Neuronal stem cell (in vitro differentiated cells): Measurements from ENCODE around the gene VPS51.

Experiments
- DNase-seq: peaks from one replicate; pipeline ENCODE4 v3.0.0-alpha.2; 2013; ENCODE audit warnings: low spot score
- H2AFZ ChIP-seq: one replicate; pipeline ENCODE4 v1.6.1; 2013; ENCODE audit warnings: mild to moderate bottlenecking, low read length, inconsistent platforms
- H2AK5ac ChIP-seq: 2 replicates; pipeline ENCODE4 v1.6.1; 2013; ENCODE audit warnings: low read depth, mild to moderate bottlenecking, inconsistent platforms, low read length, moderate library complexity, mixed read lengths
- H2BK120ac ChIP-seq: 2 replicates; pipeline ENCODE4 v1.6.1; 2013; ENCODE audit warnings: low read depth, mild to moderate bottlenecking, inconsistent platforms, low read length, moderate library complexity, mixed read lengths
- H2BK12ac ChIP-seq: one replicate; pipeline ENCODE4 v1.6.1; 2013; ENCODE audit warnings: low read length, inconsistent platforms
- H2BK15ac ChIP-seq: 2 replicates; pipeline ENCODE4 v1.6.1; 2013; ENCODE audit warnings: mild to moderate bottlenecking, low read length, inconsistent platforms, mixed read lengths
- H2BK5ac ChIP-seq: one replicate; pipeline ENCODE4 v1.6.1; 2013; ENCODE audit warnings: inconsistent platforms, mild to moderate bottlenecking, low read length, moderate library complexity
- H3K14ac ChIP-seq: one replicate; pipeline ENCODE4 v1.6.1; 2013; ENCODE audit warnings: low read length, inconsistent platforms
- H3K18ac ChIP-seq: 2 replicates; pipeline ENCODE4 v1.6.1; 2013; ENCODE audit warnings: low read length, inconsistent platforms
- H3K23ac ChIP-seq: 2 replicates; pipeline ENCODE4 v1.6.1; 2013; ENCODE audit warnings: low read depth, mild to moderate bottlenecking, mixed read lengths, low read length, inconsistent platforms; ENCODE audit not compliant: poor library complexity
- H3K27ac ChIP-seq: replicated peaks from 3 replicates; pipeline ENCODE4 v1.5.1; 2013; ENCODE audit warnings: low read length, inconsistent platforms
- H3K27me3 ChIP-seq, 3 experiments: 2 replicates each; pipeline ENCODE4 v1.6.1; 2013; ENCODE audit warnings: low read length in 3 of 3, mild to moderate bottlenecking in 2 of 3, inconsistent platforms in 1 of 3, low read depth in 1 of 3, mixed read lengths in 1 of 3, moderate library complexity in 1 of 3; ENCODE audit not compliant: control insufficient read depth in 3 of 3, insufficient read depth in 3 of 3
- H3K36me3 ChIP-seq, 2 donors: replicated peaks in 1 of 2; 2 replicates each; pipeline ENCODE4 v1.6.1; 2013; ENCODE audit warnings: low read length in 2 of 2; ENCODE audit not compliant: control insufficient read depth in 2 of 2, insufficient read depth in 2 of 2
- H3K4ac ChIP-seq: 2 replicates; pipeline ENCODE4 v1.6.1; 2013; ENCODE audit warnings: inconsistent platforms, mild to moderate bottlenecking, low read length, moderate library complexity
- H3K4me1 ChIP-seq, 2 donors: 1 replicate in 1 of 2; 2 replicates in 1 of 2; pipeline ENCODE4 v1.6.1; 2013; ENCODE audit warnings: low read length in 2 of 2, low read depth in 1 of 2; ENCODE audit not compliant: control insufficient read depth in 2 of 2, insufficient read depth in 1 of 2
- H3K4me2 ChIP-seq: one replicate; pipeline ENCODE4 v1.6.1; 2013; ENCODE audit warnings: mild to moderate bottlenecking, low read length, inconsistent platforms; ENCODE audit not compliant: insufficient read depth, poor library complexity, severe bottlenecking
- H3K4me3 ChIP-seq, 2 donors: 2 replicates each; pipeline ENCODE4 v1.5.1; 2013; ENCODE audit warnings: low read length in 2 of 2, mild to moderate bottlenecking in 2 of 2, inconsistent platforms in 1 of 2, moderate library complexity in 1 of 2
- H3K79me1 ChIP-seq: one replicate; pipeline ENCODE4 v1.6.1; 2013; ENCODE audit warnings: low read depth, mild to moderate bottlenecking, inconsistent platforms, low read length, moderate library complexity
- H3K9ac ChIP-seq: one replicate; pipeline ENCODE4 v1.6.1; 2013; ENCODE audit warnings: mild to moderate bottlenecking, low read depth, low read length, inconsistent platforms; ENCODE audit not compliant: poor library complexity
- H3K9me3 ChIP-seq, 2 donors: replicated peaks in 1 of 2; 2 replicates each; pipeline versions ENCODE3 to v1.6.1; 2013; ENCODE audit warnings: low read length in 2 of 2, mild to moderate bottlenecking in 2 of 2, inconsistent platforms in 1 of 2, low read depth in 1 of 2, mixed read lengths in 1 of 2, moderate library complexity in 1 of 2; ENCODE audit not compliant: control insufficient read depth in 2 of 2, insufficient read depth in 1 of 2
- H4K8ac ChIP-seq: one replicate; pipeline ENCODE4 v1.6.1; 2013; ENCODE audit warnings: low read depth, mild to moderate bottlenecking, inconsistent platforms, low read length, moderate library complexity
- H4K91ac ChIP-seq: one replicate; pipeline ENCODE4 v1.6.1; 2013; ENCODE audit warnings: low read length, low read depth, mild to moderate bottlenecking, inconsistent platforms; ENCODE audit not compliant: poor library complexity
- WGBS, 2 donors: extraction: QIAGEN DNeasy Blood & Tissue Kit; methylation state at CpG; one replicate each; pipeline ENCODE4 v1.1.7; 2013; ENCODE audit warnings: missing lambda C conversion rate in 2 of 2, mixed read lengths in 1 of 2; ENCODE audit not compliant: insufficient read length in 2 of 2, insufficient replicate concordance in 1 of 2; ENCODE audit errors: extremely low coverage in 2 of 2; 5-methylcytosine and 5-hydroxymethylcytosine counted together

VPS51 gene

DNA sequence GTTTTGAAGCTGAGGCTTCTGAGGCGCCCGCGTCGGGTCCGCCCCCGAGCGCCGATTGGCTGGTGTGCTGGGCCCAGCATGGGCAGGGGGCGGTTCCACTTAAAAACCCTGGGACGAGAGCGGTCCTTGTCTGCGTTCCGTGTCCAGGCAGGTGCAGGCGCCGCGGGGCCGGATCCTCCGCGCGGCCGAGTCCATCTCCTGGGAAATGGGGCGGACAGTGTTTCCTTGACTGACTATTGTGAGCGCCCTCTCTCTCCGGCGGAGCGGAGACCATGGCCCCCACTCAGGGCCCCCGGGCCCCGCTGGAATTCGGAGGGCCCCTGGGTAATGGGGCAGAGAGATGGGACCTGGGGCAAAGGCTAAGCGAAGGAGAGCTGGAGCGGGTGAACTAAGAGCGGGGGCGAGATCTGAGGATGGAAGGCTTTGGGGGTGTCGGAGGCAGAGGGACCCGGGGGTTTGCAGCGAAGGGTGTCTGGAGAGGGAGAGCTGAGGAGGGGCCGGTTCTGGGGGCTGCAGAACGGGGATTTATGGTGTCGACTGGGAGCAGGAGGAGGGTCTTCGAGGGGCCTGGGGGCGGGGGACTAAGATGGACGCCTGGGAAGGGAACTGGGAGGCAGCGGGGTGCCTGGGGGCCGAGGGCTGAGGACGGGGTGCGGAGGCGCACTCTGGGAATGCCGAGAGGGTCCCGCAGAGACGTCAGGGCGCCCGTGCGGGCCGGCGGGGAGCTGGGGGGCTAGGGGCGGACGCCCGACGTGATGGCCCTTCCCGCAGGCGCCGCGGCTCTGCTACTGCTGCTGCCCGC lies 15.9 kb downstream of the VPS51 start, which contains the start of gene TM7SF2:
Gene TM7SF2, plus strand, starts transcription at position 129 of the 802 bp plus-strand sequence. Its CDS starts 144 bp downstream, at position 273.
- no peaks in the 10 kb centered on the region for H3K9me3 ChIP-seq
- peak within 1 kb of the TSS; percentile 98 for H3K23ac ChIP-seq
- H3K4me3 ChIP-seq = peak within 1 kb of the TSS; percentile 97
- H2BK5ac ChIP-seq = peak within 1 kb of the TSS; percentile 79
- H4K91ac ChIP-seq = no peak within 1 kb of the TSS
- H4K8ac ChIP-seq = no peak within 1 kb of the TSS
- peak within 1 kb of the TSS; percentile 94 for H3K4me2 ChIP-seq
- peak within 1 kb of the TSS; percentile 96 for H3K18ac ChIP-seq
- peak within 1 kb of the TSS; percentile 79 for H3K4ac ChIP-seq
- H3K27ac ChIP-seq = peak within 1 kb of the TSS; percentile 77
- peak within 1 kb of the TSS; percentile 86 for H2BK15ac ChIP-seq
- peak within 1 kb of the TSS; percentile 94 for H3K9ac ChIP-seq
- H3K79me1 ChIP-seq = peaks cover 17% of the 10 kb centered on the region
- peak within 1 kb of the TSS; percentile 89 for H2AK5ac ChIP-seq
- H3K14ac ChIP-seq = peak within 1 kb of the TSS; percentile 87
- peak within 1 kb of the TSS; percentile 89 for H2AFZ ChIP-seq
- H3K27me3 ChIP-seq = no peaks in the 10 kb centered on the region
- no CpG with 5 or more reads among the region's 64 CpGs for WGBS, 2 donors
- DNase-seq = peak; percentile 93
- peak within 1 kb of the TSS; percentile 39 for H2BK120ac ChIP-seq
- peaks cover 10 to 21% of the 10 kb centered on the region in 2 donors for H3K4me1 ChIP-seq
- peaks cover 14 to 51% of the 10 kb centered on the region in 2 donors for H3K36me3 ChIP-seq
- peak within 1 kb of the TSS; percentile 33 for H2BK12ac ChIP-seq

DNA sequence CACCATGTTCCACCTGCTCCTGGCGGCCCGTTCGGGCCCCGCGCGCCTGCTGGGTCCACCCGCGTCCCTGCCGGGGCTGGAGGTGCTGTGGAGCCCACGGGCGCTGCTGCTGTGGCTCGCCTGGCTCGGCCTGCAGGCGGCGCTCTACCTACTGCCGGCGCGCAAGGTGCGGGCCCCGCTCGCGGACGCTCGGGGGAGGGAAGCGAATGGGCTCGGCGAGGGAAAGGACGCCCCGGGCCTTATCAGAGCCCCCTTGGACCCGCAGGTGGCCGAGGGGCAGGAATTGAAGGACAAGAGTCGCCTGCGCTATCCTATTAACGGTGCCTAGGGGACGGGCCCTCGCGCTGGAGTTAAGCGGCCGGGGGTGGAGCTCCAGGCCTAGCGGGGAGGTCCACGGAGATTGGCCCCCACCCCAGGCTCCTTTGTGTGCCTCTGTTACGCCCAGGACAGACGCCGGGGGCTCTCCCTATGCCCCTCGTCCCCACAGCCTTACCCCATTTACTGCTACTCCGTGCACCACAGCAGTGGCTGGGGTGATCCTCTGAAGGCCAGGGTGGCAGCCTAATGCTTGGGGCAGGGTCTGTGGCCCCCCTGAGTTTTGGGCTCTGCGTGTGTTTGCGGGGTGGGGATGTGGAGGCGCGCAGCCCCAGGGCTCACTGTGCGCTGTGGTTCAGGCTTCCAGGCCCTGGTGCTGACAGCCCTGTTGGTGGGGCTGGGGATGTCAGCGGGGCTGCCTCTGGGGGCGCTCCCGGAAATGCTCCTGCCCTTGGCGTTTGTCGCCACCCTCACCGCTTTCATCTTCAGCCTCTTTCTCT lies 16.7 kb downstream of the VPS51 start:
- DNase-seq = no peak
- Histone ChIP-seq H3K27ac (peak overlapping the region; percentile 77), H3K36me3 (peaks cover 14 to 46% of the 10 kb centered on the region in 2 donors), H3K9me3 (no peaks in the 10 kb centered on the region), H3K23ac (peak overlapping the region; percentile 98), H3K4me3 (peak overlapping the region; percentile 97), H3K27me3 (no peaks in the 10 kb centered on the region), H2BK15ac (peak overlapping the region; percentile 86), H3K4me1 (peaks cover 10 to 21% of the 10 kb centered on the region in 2 donors), H2AFZ (peak overlapping the region; percentile 89), H3K4me2 (peak overlapping the region; percentile 94), H3K4ac (peak overlapping the region; percentile 79), H3K9ac (peak overlapping the region; percentile 94), H3K18ac (peak overlapping the region; percentile 96), H2BK12ac (no peak overlapping the region), H4K8ac (no peak overlapping the region), H3K14ac (peak overlapping the region; percentile 87), H2AK5ac (peak overlapping the region; percentile 89), H2BK120ac (peak overlapping the region; percentile 39), H3K79me1 (peaks cover 15% of the 10 kb centered on the region), H4K91ac (no peak overlapping the region), H2BK5ac (peak overlapping the region; percentile 79)
- WGBS, 2 donors = no CpG with 5 or more reads among the region's 57 CpGs

DNA sequence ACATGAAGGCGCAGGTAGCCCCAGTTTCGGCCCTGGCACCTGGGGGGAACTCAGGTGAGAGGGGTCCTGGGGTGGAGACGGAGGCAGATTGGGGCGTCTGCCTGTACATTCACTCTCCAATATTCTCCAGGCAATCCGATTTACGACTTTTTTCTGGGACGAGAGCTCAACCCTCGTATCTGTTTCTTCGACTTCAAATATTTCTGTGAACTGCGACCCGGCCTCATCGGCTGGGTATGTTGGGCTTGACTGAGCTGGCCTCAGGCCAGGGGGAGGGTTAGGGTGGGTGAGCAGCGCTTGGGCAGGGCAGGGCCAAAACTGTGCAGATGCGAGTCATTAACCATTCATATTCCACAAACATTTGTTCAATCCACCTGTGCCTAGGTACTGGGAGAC lies 17.3 kb downstream of the VPS51 start:
- H2AK5ac ChIP-seq = peak overlapping the region; percentile 89
- H2BK5ac ChIP-seq = peak overlapping the region; percentile 79
- H3K9me3 ChIP-seq = no peaks in the 10 kb centered on the region
- no CpG with 5 or more reads among the region's 14 CpGs for WGBS, 2 donors
- H3K14ac ChIP-seq = no peak overlapping the region
- H3K4me1 ChIP-seq = peaks cover 10 to 21% of the 10 kb centered on the region in 2 donors
- no peaks in the 10 kb centered on the region for H3K27me3 ChIP-seq
- peak overlapping the region; percentile 97 for H3K4me3 ChIP-seq
- H3K23ac ChIP-seq = no peak overlapping the region
- H3K79me1 ChIP-seq = peaks cover 15% of the 10 kb centered on the region
- no peak overlapping the region for H4K8ac ChIP-seq
- H2AFZ ChIP-seq = no peak overlapping the region
- no peak overlapping the region for H2BK15ac ChIP-seq
- peak overlapping the region; percentile 94 for H3K9ac ChIP-seq
- H4K91ac ChIP-seq = no peak overlapping the region
- H3K4ac ChIP-seq = no peak overlapping the region
- H2BK120ac ChIP-seq = no peak overlapping the region
- DNase-seq = no peak
- peaks cover 14 to 47% of the 10 kb centered on the region in 2 donors for H3K36me3 ChIP-seq
- no peak overlapping the region for H3K18ac ChIP-seq
- peak overlapping the region; percentile 94 for H3K4me2 ChIP-seq
- no peak overlapping the region for H3K27ac ChIP-seq
- no peak overlapping the region for H2BK12ac ChIP-seq

GRCh38 chr11:65113839-65114238 lies 17.8 kb downstream of the VPS51 start:
- Histone ChIP-seq H3K4me2 (no peak overlapping the region), H3K18ac (no peak overlapping the region), H3K27me3 (no peaks in the 10 kb centered on the region), H3K9ac (no peak overlapping the region), H4K8ac (no peak overlapping the region), H3K4me3 (no peak overlapping the region), H3K27ac (no peak overlapping the region), H2BK12ac (no peak overlapping the region), H2BK15ac (no peak overlapping the region), H2BK120ac (no peak overlapping the region), H3K79me1 (peaks cover 15% of the 10 kb centered on the region), H2AK5ac (no peak overlapping the region), H4K91ac (no peak overlapping the region), H3K9me3 (no peaks in the 10 kb centered on the region), H3K36me3 (peaks cover 16 to 49% of the 10 kb centered on the region in 2 donors), H3K14ac (no peak overlapping the region), H3K4ac (no peak overlapping the region), H3K23ac (no peak overlapping the region), H2AFZ (no peak overlapping the region), H3K4me1 (peaks cover 10 to 21% of the 10 kb centered on the region in 2 donors), H2BK5ac (no peak overlapping the region)
- no CpG with 5 or more reads among the region's 6 CpGs for WGBS, 2 donors
- DNase-seq = no peak
